ENCODE results near the gene CAPN5.
"Not testable (repeated sequence)": the region's sequence is repeated elsewhere in the genome, so short reads cannot be mapped to it uniquely, and the experiment has no call there.

Gene CAPN5

GRCh38 chr11:77042111-77042726 is 24.6 kb upstream of the CAPN5 start:
- no peak for DNase-seq (ENCODE audit: low read depth in 4 of 4, low spot score in 1 of 4)

GRCh38 chr11:77044356-77044755 is 22.4 kb upstream of the CAPN5 start:
- no peak for DNase-seq (ENCODE audit: low read depth in 4 of 4, low spot score in 1 of 4)

- no peak for DNase-seq (ENCODE audit: low read depth in 4 of 4, low spot score in 1 of 4)
Observed at GRCh38 chr11:77044886-77045285, 21.9 kb upstream of the CAPN5 start.

GRCh38 chr11:77046060-77046501 is 20.7 kb upstream of the CAPN5 start:
- DNase-seq (ENCODE audit: low read depth in 4 of 4, low spot score in 1 of 4), result peak in 3 of 4 experiments; percentile 34 to 45 (median 44)

- peak; percentile 41 to 66 (median 53) for DNase-seq (ENCODE audit: low read depth in 4 of 4, low spot score in 1 of 4)
Observed at GRCh38 chr11:77047007-77047927, 19.5 kb upstream of the CAPN5 start.

- DNase-seq (ENCODE audit: low read depth in 4 of 4, low spot score in 1 of 4), result not testable (repeated sequence)
Observed at GRCh38 chr11:77047928-77048446, 18.8 kb upstream of the CAPN5 start.

GRCh38 chr11:77049026-77049425 is 17.7 kb upstream of the CAPN5 start:
- DNase-seq (ENCODE audit: low read depth in 4 of 4, low spot score in 1 of 4), result no peak

GRCh38 chr11:77051511-77051910 is 15.3 kb upstream of the CAPN5 start:
- DNase-seq (ENCODE audit: low read depth in 4 of 4, low spot score in 1 of 4), result no peak

- no peak for DNase-seq (ENCODE audit: low read depth in 4 of 4, low spot score in 1 of 4)
Observed at GRCh38 chr11:77052518-77052917, 14.3 kb upstream of the CAPN5 start.

GRCh38 chr11:77053217-77054015 is 13.4 kb upstream of the CAPN5 start:
- no peak for DNase-seq (ENCODE audit: low read depth in 4 of 4, low spot score in 1 of 4)

- no peak for DNase-seq (ENCODE audit: low read depth in 4 of 4, low spot score in 1 of 4)
Observed at GRCh38 chr11:77054084-77054483, 12.7 kb upstream of the CAPN5 start.

GRCh38 chr11:77055101-77055561 is 11.6 kb upstream of the CAPN5 start:
- no peak for DNase-seq (ENCODE audit: low read depth in 4 of 4, low spot score in 1 of 4)

GRCh38 chr11:77055913-77056312 is 10.9 kb upstream of the CAPN5 start:
- DNase-seq (ENCODE audit: low read depth in 4 of 4, low spot score in 1 of 4), result no peak

GRCh38 chr11:77056814-77057402 is 9.9 kb upstream of the CAPN5 start:
- no peak for DNase-seq (ENCODE audit: low read depth in 4 of 4, low spot score in 1 of 4)

- DNase-seq (ENCODE audit: low read depth in 4 of 4, low spot score in 1 of 4), result no peak
Observed at GRCh38 chr11:77057938-77058474, 8.8 kb upstream of the CAPN5 start.

GRCh38 chr11:77058900-77059299 is 7.9 kb upstream of the CAPN5 start:
- DNase-seq (ENCODE audit: low read depth in 4 of 4, low spot score in 1 of 4), result no peak

- DNase-seq (ENCODE audit: low read depth in 4 of 4, low spot score in 1 of 4), result no peak
Observed at GRCh38 chr11:77059806-77060205, 7.0 kb upstream of the CAPN5 start.

GRCh38 chr11:77060234-77060633 is 6.5 kb upstream of the CAPN5 start:
- DNase-seq (ENCODE audit: low read depth in 4 of 4, low spot score in 1 of 4), result no peak

- not testable (repeated sequence) for DNase-seq (ENCODE audit: low read depth in 4 of 4, low spot score in 1 of 4)
Observed at GRCh38 chr11:77061258-77061657, 5.5 kb upstream of the CAPN5 start.

GRCh38 chr11:77062924-77063323 is 3.8 kb upstream of the CAPN5 start:
- no peak for DNase-seq (ENCODE audit: low read depth in 4 of 4, low spot score in 1 of 4)

- no peak for DNase-seq (ENCODE audit: low read depth in 4 of 4, low spot score in 1 of 4)
Observed at GRCh38 chr11:77063407-77063806, 3.4 kb upstream of the CAPN5 start.
